ENCODE results near the gene ACE2.
A peak's percentile ranks its signal among the peaks of the same experiment; 100 is the strongest.

ACE2 gene

DNA sequence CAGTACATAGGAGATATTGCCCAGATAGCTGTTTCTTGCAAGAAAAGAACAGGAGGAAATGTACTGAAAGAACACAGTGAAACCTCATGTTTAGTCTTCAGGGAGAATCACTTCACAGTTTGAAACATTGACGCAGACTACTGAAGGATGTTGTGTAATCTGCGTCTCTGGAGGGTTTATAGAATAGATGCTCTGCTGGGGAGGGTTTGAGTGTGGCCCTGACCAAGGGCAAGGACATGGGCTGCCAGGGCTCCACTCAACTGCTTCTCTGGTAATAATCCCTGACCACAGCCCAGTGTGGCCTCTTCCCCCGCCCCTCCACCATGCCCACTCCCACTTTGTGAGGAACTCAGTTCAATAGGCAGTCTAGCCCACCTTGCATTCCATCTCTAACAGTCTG is 15.8 kb upstream of the ACE2 start:
- Histone ChIP-seq H3K9ac (ENCODE audit: low read depth, low read length) (no peak overlapping the region), H3K4me1 (ENCODE audit: control insufficient read depth, insufficient read depth, low read length) (0 out of 2 replicates have a peak, but pooled peaks cover 5% of the 10 kb centered on the region), H3K27me3 (ENCODE audit: control insufficient read depth, insufficient read depth, low read length) (peaks cover 6% of the 10 kb centered on the region; the same call in 1 of the 2 replicates), H3K27ac (ENCODE audit: low read depth, low read length) (no peak overlapping the region), H3K9me3 (ENCODE audit: control insufficient read depth, insufficient read depth, low read length) (no peaks in the 10 kb centered on the region), H3K36me3 (ENCODE audit: control insufficient read depth, insufficient read depth, low read length) (no peaks in the 10 kb centered on the region), H3K4me3 (ENCODE audit: low read depth, low read length) (no peak overlapping the region)

DNA sequence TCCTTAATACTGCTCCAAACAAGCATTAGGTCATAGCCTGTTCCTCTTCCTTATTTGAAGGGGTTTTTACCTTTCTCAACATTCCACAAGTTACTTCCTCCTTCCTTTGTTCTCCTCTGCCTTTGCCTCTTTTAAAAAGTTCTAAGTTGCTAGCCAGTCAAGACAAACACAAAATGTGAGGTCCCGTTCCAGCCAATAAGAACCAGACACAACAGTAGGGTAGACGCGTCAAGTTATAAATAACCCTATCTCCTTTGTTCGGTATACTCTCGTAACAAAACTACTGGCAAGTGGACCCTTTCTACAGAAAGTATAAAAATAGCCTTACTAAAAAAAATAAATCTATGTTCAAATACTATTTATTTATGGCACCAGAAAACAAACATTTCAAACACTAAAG is 6.3 kb upstream of the ACE2 start:
- Histone ChIP-seq H3K9me3 (ENCODE audit: control insufficient read depth, insufficient read depth, low read length) (no peaks in the 10 kb centered on the region), H3K36me3 (ENCODE audit: control insufficient read depth, insufficient read depth, low read length) (no peaks in the 10 kb centered on the region), H3K27me3 (ENCODE audit: control insufficient read depth, insufficient read depth, low read length) (no peaks in the 10 kb centered on the region; the same call in 1 of the 2 replicates), H3K9ac (ENCODE audit: low read depth, low read length) (no peak overlapping the region), H3K27ac (ENCODE audit: low read depth, low read length) (no peak overlapping the region), H3K4me3 (ENCODE audit: low read depth, low read length) (no peak overlapping the region), H3K4me1 (ENCODE audit: control insufficient read depth, insufficient read depth, low read length) (peaks cover 5% of the 10 kb centered on the region; the same call in 1 of the 2 replicates)

DNA sequence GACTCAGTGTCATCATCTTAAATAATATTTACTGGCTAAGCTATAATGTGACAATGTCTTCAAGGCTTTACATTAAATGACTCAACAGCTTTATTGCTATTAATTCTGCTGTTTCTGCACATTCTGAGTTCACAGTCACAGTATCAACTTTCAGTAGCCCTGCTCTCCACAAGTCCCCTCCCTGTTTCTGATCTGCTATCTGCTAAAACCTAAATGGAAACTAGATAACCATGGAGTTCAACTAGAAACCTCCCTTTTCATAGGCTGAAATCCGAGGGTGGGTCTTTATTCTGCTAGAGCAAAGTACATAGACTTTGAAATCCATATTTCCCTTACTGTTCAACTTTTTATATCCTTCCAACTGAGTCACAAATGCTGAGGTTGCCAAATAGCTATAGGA is 5.4 kb upstream of the ACE2 start:
- Histone ChIP-seq H3K27me3 (ENCODE audit: control insufficient read depth, insufficient read depth, low read length) (no peaks in the 10 kb centered on the region), H3K36me3 (ENCODE audit: control insufficient read depth, insufficient read depth, low read length) (no peaks in the 10 kb centered on the region), H3K4me1 (ENCODE audit: control insufficient read depth, insufficient read depth, low read length) (peaks cover 5% of the 10 kb centered on the region; the same call in 1 of the 2 replicates), H3K9me3 (ENCODE audit: control insufficient read depth, insufficient read depth, low read length) (no peaks in the 10 kb centered on the region), H3K4me3 (ENCODE audit: low read depth, low read length) (no peak overlapping the region), H3K9ac (ENCODE audit: low read depth, low read length) (no peak overlapping the region), H3K27ac (ENCODE audit: low read depth, low read length) (no peak overlapping the region)

DNA sequence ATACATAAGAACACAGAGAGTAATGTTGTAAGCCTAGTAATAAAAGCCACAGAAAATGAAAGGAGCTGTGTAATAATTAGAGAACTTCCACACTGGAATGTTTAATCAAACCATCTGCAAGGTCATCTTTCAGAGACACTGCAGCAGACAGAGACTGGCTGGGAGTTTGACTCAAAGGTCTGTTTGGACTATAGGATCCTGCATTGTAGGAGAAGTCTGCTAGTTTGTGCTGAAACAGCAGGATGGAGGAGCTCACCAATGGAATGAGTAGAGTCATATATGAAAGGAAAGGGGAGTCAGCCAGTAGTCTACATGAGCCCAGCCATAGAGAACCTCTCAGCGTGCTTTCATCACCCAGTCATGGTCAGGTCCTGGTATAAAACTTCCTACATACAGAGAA is 4.5 kb upstream of the ACE2 start:
- H3K9ac ChIP-seq (ENCODE audit: low read depth, low read length) = no peak overlapping the region
- H3K27ac ChIP-seq (ENCODE audit: low read depth, low read length) = no peak overlapping the region
- H3K27me3 ChIP-seq (ENCODE audit: control insufficient read depth, insufficient read depth, low read length) = no peaks in the 10 kb centered on the region
- H3K4me3 ChIP-seq (ENCODE audit: low read depth, low read length) = no peak overlapping the region
- H3K9me3 ChIP-seq (ENCODE audit: control insufficient read depth, insufficient read depth, low read length) = no peaks in the 10 kb centered on the region
- no peaks in the 10 kb centered on the region for H3K36me3 ChIP-seq (ENCODE audit: control insufficient read depth, insufficient read depth, low read length)
- H3K4me1 ChIP-seq (ENCODE audit: control insufficient read depth, insufficient read depth, low read length) = peaks cover 5% of the 10 kb centered on the region; the same call in 1 of the 2 replicates

DNA sequence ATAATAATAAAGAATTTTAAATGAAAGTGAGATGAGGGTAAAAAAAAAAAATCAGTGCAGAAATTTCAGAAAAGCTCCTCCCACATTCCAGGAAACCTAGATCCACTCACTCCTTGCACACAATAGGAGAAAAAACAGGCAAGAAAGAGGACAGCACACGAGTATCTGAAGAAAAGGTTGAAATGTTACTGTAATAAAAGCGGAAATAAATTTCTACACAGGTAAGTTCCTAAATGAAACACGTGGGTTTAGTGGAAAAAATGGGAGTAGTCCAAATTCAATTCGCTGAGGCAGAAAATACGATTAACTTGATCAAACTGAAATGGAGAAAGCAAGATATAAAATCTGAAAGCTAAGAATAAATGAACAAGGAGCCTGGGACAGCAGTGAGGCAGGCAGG is 2.0 kb upstream of the ACE2 start:
- Histone ChIP-seq H3K9ac (ENCODE audit: low read depth, low read length) (no peak overlapping the region), H3K27me3 (ENCODE audit: control insufficient read depth, insufficient read depth, low read length) (0 out of 2 replicates have a peak, but pooled peaks cover 4% of the 10 kb centered on the region), H3K4me1 (ENCODE audit: control insufficient read depth, insufficient read depth, low read length) (peaks cover 5% of the 10 kb centered on the region; the same call in 1 of the 2 replicates), H3K9me3 (ENCODE audit: control insufficient read depth, insufficient read depth, low read length) (no peaks in the 10 kb centered on the region), H3K36me3 (ENCODE audit: control insufficient read depth, insufficient read depth, low read length) (no peaks in the 10 kb centered on the region), H3K27ac (ENCODE audit: low read depth, low read length) (no peak overlapping the region), H3K4me3 (ENCODE audit: low read depth, low read length) (no peak overlapping the region)

DNA sequence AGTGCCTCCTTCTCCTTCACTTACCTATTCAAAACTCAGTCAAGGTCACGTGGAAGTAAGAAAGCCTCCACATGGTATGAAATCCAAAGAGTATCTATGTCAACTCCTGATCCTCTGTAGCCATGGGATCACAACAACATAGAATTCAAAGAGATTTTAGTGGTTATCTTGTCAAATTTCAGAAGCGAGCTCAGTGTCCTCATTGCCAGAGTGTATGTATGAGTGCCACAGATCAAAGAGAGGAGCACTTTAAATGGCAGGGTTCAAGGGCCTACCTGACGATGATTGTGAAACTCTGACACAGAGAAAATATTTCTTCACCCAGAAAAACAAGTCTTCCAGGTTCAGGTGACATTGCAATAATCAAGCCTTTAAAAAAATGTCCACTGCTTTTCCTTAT is 1.2 kb upstream of the ACE2 start:
- Histone ChIP-seq H3K4me3 (ENCODE audit: low read depth, low read length) (no peak overlapping the region), H3K9me3 (ENCODE audit: control insufficient read depth, insufficient read depth, low read length) (no peaks in the 10 kb centered on the region), H3K36me3 (ENCODE audit: control insufficient read depth, insufficient read depth, low read length) (no peaks in the 10 kb centered on the region), H3K27me3 (ENCODE audit: control insufficient read depth, insufficient read depth, low read length) (0 out of 2 replicates have a peak, but pooled peaks cover 4% of the 10 kb centered on the region), H3K27ac (ENCODE audit: low read depth, low read length) (no peak overlapping the region), H3K9ac (ENCODE audit: low read depth, low read length) (no peak overlapping the region), H3K4me1 (ENCODE audit: control insufficient read depth, insufficient read depth, low read length) (peaks cover 5% of the 10 kb centered on the region; the same call in 1 of the 2 replicates)

DNA sequence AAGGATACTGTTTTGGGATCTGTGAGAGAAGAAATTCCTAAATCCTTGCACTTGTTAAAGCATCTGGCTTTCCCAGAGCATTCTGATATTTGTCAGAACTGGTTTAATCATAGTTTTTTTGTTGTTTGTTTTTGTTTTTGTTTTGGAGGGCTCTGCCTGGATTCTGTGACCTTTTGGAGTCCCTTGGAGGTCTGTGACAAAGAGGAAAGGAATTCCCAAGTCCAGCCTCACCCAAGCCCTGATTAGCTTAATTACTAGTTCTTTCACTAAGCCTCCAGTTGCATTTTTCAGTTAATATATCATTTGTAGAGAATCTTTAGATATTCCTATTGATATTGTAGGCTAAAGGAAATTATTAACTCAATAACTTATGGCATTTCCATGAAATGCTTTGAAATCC is 711 bp downstream of the ACE2 start:
- no peak overlapping the region for H3K4me3 ChIP-seq (ENCODE audit: low read depth, low read length)
- no peak overlapping the region for H3K27ac ChIP-seq (ENCODE audit: low read depth, low read length)
- H3K9me3 ChIP-seq (ENCODE audit: control insufficient read depth, insufficient read depth, low read length) = no peaks in the 10 kb centered on the region
- no peak overlapping the region for H3K9ac ChIP-seq (ENCODE audit: low read depth, low read length)
- H3K4me1 ChIP-seq (ENCODE audit: control insufficient read depth, insufficient read depth, low read length) = no peaks in the 10 kb centered on the region
- no peaks in the 10 kb centered on the region for H3K36me3 ChIP-seq (ENCODE audit: control insufficient read depth, insufficient read depth, low read length)
- H3K27me3 ChIP-seq (ENCODE audit: control insufficient read depth, insufficient read depth, low read length) = peaks cover 4% of the 10 kb centered on the region; the same call in 1 of the 2 replicates

DNA sequence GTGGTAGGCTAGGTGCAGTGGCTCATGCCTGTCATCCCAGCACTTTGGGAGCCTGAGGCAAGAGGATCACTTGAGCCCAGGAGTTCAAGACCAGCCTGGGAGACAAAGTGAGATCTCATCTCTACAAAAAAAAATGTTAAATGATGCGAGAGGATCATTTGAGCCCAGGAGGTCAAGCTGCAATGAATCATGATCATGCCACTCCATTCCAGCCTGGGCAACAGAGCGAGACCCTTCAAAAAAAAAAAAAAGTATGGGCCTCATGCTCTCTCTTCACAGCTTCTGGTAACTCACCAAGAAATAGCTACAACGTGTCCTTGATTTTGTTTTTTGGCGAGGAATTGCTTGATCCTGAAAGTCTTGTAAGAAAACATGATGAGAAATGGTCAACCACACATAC is 1.3 kb downstream of the ACE2 start:
- no peaks in the 10 kb centered on the region for H3K4me1 ChIP-seq (ENCODE audit: control insufficient read depth, insufficient read depth, low read length)
- no peak overlapping the region for H3K9ac ChIP-seq (ENCODE audit: low read depth, low read length)
- no peak overlapping the region for H3K27ac ChIP-seq (ENCODE audit: low read depth, low read length)
- H3K27me3 ChIP-seq (ENCODE audit: control insufficient read depth, insufficient read depth, low read length) = peaks cover 4% of the 10 kb centered on the region; the same call in 1 of the 2 replicates
- no peak overlapping the region for H3K4me3 ChIP-seq (ENCODE audit: low read depth, low read length)
- no peaks in the 10 kb centered on the region for H3K9me3 ChIP-seq (ENCODE audit: control insufficient read depth, insufficient read depth, low read length)
- no peaks in the 10 kb centered on the region for H3K36me3 ChIP-seq (ENCODE audit: control insufficient read depth, insufficient read depth, low read length)

DNA sequence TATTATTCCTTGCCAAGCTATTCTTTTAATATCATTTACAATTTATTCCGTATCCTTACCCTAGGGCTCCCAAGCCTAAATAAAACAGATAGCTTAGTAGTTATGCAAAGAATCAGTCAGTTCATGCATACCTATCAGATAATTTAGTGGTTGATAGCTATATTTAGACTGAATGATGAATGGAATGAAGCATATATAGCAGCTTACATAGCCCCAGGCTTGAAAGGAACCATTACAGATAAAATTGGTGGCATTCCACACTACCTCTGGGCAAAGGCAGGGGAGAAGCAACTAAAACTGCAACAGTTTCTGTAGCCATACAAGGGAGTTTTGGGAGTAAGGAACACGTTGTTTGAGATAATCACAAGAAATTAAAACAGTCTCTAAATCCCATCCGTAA is 2.7 kb downstream of the ACE2 start:
- H3K4me3 ChIP-seq (ENCODE audit: low read depth, low read length) = no peak overlapping the region
- no peaks in the 10 kb centered on the region for H3K9me3 ChIP-seq (ENCODE audit: control insufficient read depth, insufficient read depth, low read length)
- no peaks in the 10 kb centered on the region for H3K4me1 ChIP-seq (ENCODE audit: control insufficient read depth, insufficient read depth, low read length)
- peaks cover 9% of the 10 kb centered on the region; the same call in 1 of the 2 replicates for H3K27me3 ChIP-seq (ENCODE audit: control insufficient read depth, insufficient read depth, low read length)
- H3K27ac ChIP-seq (ENCODE audit: low read depth, low read length) = no peak overlapping the region
- H3K36me3 ChIP-seq (ENCODE audit: control insufficient read depth, insufficient read depth, low read length) = no peaks in the 10 kb centered on the region
- no peak overlapping the region for H3K9ac ChIP-seq (ENCODE audit: low read depth, low read length)

DNA sequence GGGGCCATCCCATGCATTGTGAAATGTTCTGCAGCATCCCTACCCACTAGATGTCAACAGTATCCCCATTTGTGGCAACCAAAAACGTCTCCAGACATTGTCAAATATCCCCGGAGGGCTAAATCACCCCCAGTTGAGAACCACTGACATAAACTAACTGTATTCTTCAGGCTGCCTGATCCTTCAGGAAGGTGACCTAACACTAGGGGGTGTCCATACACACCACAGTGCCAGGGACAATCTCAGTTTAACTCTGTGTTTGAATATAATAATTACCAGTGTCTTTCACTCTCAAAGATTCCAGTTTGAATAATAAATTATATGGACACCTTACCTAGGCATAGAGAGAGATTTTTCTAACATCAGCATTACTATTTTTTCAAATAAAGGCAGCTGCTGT is 6.4 kb downstream of the ACE2 start:
- Histone ChIP-seq H3K9me3 (ENCODE audit: control insufficient read depth, insufficient read depth, low read length) (no peaks in the 10 kb centered on the region), H3K9ac (ENCODE audit: low read depth, low read length) (no peak overlapping the region), H3K36me3 (ENCODE audit: control insufficient read depth, insufficient read depth, low read length) (no peaks in the 10 kb centered on the region), H3K27ac (ENCODE audit: low read depth, low read length) (no peak overlapping the region), H3K4me1 (ENCODE audit: control insufficient read depth, insufficient read depth, low read length) (no peaks in the 10 kb centered on the region), H3K27me3 (ENCODE audit: control insufficient read depth, insufficient read depth, low read length) (peaks cover 15% of the 10 kb centered on the region), H3K4me3 (ENCODE audit: low read depth, low read length) (no peak overlapping the region)

DNA sequence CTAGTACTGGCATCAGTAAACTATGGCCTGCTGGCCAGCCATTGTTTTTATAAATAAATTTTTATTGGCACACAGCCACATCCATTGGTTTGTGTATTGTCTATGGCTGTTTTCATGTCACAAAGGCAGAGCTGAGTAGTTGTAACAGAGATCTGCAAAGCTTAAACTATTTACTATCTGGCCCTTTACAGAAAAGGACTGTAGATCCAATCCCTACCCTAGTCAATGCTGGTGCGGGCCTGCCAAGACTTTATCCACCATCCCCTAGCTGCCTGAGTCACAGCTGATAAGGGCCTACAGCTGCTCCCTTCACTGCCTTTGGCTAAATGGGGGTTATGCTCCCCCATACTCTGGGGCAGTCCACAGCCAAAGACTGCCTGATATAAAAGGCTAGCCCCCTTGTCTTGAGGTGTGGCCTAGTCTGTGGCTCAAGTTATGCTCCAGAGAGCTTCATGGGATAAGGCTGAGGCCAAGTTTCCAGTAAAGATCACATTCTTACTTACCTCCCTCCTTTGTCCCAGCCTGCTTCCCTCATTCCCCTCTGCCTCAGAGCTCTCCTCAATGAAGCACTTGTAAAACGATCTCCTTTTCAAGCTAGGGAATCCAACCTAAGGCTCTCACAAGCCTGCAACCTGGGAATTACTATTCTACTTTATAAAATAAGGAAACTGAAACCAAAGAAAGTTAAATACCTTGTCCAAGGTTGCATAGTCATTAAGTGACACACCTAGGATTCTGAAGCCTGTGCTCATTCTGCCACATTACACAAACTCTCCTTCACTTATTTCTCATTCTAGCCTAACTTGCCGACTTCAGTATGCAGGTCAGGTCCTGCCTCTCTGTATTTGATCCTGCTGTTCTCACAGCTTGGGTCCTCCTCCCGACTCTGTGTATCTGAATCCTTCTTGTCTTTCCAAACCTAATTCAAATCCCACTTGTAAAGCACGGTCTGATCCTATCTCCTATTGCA is 20.7 kb downstream of the ACE2 start:
- Histone ChIP-seq H3K9me3 (ENCODE audit: control insufficient read depth, insufficient read depth, low read length) (no peaks in the 10 kb centered on the region), H3K27me3 (ENCODE audit: control insufficient read depth, insufficient read depth, low read length) (peaks cover 11% of the 10 kb centered on the region), H3K36me3 (ENCODE audit: control insufficient read depth, insufficient read depth, low read length) (no peaks in the 10 kb centered on the region), H3K4me3 (ENCODE audit: low read depth, low read length) (no peak overlapping the region), H3K4me1 (ENCODE audit: control insufficient read depth, insufficient read depth, low read length) (peaks cover 32% of the 10 kb centered on the region), H3K27ac (ENCODE audit: low read depth, low read length) (peak overlapping the region; percentile 11), H3K9ac (ENCODE audit: low read depth, low read length) (no peak overlapping the region)

All from HUES48 (cell line).